ENCODE measurements around the gene SCAMP1. TPM values are rescaled to one million over a fixed set of nuclear protein-coding genes. Genes with fewer than 3 reads are reported as not detected.

Gene SCAMP1
- total RNA-seq, 2 experiments from 2014 or later = 13.6 to 14.8 TPM

DNA sequence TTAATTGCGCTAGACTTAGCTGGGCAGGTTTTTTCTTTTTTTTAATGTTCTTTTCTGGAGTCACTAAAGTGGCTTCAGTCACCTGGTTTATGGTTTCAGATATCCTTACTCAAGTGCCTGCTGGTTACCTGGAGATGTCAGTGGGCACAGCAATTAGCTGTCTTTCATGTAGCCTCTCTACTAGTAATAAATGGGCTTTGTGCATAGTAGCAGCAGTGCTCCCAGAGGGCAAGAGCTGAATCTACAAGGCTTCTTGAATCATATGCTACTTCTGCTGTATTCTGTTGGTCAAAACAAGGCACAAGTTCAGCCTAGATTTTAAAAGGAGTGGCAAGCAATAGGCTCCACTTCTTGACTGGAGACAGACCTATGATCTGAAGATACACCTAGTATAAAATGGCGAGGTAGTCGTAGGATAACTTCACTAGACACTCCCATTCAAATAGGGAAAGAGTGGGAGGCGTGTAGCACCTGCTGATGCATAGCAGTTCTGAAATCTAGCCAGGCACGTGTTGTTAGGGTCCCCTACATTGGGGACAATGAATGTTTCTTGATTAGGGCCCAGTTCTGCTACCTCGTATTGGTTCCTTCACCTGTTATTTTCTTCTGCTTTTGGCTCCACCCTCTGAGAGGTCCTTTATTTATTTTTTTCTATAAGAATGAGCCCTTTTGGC lies 7.0 kb downstream of the SCAMP1 start:
- ChIA-PET CTCF (interaction anchor here (1.1 kb wide), 1 partner anchor 73 kb away, joined by 3 read pairs; the partner anchor contains the start of gene AP3B1), POLR2A (interaction anchor here (0.9 kb wide), 1 partner anchor 9 kb away, joined by 3 read pairs; no protein-coding TSS in a partner anchor)
- H3K4me3 Mint-ChIP-seq = no peak overlapping the region

DNA sequence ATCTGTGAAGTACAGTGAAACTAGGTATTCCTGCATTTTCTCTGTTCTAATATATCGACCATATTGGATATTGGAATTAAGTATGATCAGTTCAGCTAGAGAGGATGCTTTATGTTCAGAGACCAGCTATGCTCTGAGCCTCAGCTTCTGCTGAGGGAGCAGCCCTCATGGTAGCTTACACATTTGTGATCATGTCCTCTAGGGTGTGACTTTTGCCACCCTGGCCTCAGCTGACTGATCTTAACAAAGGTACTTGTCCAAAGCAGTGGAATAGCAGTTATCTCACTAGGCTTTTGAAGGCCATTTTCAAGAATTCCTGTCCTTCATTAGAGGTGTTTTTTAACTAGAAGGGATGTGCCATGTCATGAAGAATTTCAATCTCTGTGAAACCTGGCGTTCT lies 9.3 kb downstream of the SCAMP1 start:
- no peaks in the 10 kb centered on the region for H3K27me3 Mint-ChIP-seq
- H3K4me1 Mint-ChIP-seq (ENCODE audit: low read depth) = peaks cover 38% of the 10 kb centered on the region
- TF ChIP-seq, protein P1, sequence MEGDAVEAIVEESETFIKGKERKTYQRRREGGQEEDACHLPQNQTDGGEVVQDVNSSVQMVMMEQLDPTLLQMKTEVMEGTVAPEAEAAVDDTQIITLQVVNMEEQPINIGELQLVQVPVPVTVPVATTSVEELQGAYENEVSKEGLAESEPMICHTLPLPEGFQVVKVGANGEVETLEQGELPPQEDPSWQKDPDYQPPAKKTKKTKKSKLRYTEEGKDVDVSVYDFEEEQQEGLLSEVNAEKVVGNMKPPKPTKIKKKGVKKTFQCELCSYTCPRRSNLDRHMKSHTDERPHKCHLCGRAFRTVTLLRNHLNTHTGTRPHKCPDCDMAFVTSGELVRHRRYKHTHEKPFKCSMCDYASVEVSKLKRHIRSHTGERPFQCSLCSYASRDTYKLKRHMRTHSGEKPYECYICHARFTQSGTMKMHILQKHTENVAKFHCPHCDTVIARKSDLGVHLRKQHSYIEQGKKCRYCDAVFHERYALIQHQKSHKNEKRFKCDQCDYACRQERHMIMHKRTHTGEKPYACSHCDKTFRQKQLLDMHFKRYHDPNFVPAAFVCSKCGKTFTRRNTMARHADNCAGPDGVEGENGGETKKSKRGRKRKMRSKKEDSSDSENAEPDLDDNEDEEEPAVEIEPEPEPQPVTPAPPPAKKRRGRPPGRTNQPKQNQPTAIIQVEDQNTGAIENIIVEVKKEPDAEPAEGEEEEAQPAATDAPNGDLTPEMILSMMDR (IDR thresholded peaks at IDR 0.05) = no peak
- no peak overlapping the region for H3K4me3 Mint-ChIP-seq
- ATAC-seq (no peak), DNase-seq (no peak)
- POLR2A ChIA-PET = no interaction called here
- H3K27ac Mint-ChIP-seq = no peak overlapping the region
- peaks cover 2% of the 10 kb centered on the region for H3K36me3 Mint-ChIP-seq (ENCODE audit: low read depth)
- CTCF ChIA-PET = no interaction called here
- intact Hi-C loops (cut with micrococcal nuclease) = no loop called here
- no peaks in the 10 kb centered on the region for H3K9me3 Mint-ChIP-seq

More for the DNA sequence above, 7.0 kb downstream of the SCAMP1 start:
- no peaks in the 10 kb centered on the region for H3K27me3 Mint-ChIP-seq
- ATAC-seq (peak; percentile 47), DNase-seq (peak; percentile 12)
- H3K27ac Mint-ChIP-seq = no peak overlapping the region
- peaks cover 2% of the 10 kb centered on the region for H3K36me3 Mint-ChIP-seq (ENCODE audit: low read depth)
- peaks cover 39% of the 10 kb centered on the region for H3K4me1 Mint-ChIP-seq (ENCODE audit: low read depth)
- no peaks in the 10 kb centered on the region for H3K9me3 Mint-ChIP-seq
- TF ChIP-seq, protein P1 (IDR thresholded peaks at IDR 0.05) = no peak
- intact Hi-C loops (cut with micrococcal nuclease) = no loop called here

DNA sequence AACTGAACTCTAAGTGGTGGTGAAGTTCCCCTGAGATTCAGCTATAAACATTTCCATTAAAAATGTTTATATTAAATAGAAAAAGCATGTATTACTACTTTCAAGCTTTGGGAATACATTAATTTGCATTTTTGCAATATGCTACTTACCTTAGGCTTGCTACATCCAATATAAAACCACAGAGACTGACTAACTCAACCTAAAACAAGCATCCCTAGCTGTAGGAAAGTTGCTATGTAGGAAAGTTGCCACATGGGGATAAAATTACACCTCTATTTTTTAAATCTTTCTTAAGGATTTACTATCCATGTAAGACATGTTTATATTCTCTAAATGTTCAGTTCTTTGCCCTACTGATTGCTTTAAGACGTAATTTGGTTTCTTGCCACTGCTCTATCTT lies 12.8 kb downstream of the SCAMP1 start:
- Mint-ChIP-seq H3K4me1 (ENCODE audit: low read depth) (peaks cover 30% of the 10 kb centered on the region), H3K9me3 (no peaks in the 10 kb centered on the region), H3K27me3 (no peaks in the 10 kb centered on the region), H3K4me3 (no peak overlapping the region), H3K36me3 (ENCODE audit: low read depth) (peaks cover 4% of the 10 kb centered on the region), H3K27ac (no peak overlapping the region)
- CTCF ChIA-PET = interaction anchor here (0.8 kb wide), 1 partner anchor 13 kb away, joined by 3 read pairs; the partner anchor contains the start of gene SCAMP1
- intact Hi-C loops (cut with micrococcal nuclease) = no loop called here
- TF ChIP-seq, protein P1 (IDR thresholded peaks at IDR 0.05) = no peak
- DNase-seq = no peak
- POLR2A ChIA-PET = interaction anchor here (0.7 to 1.7 kb wide), 3 partner anchors 13 to 586 kb away, joined by 3 to 5 read pairs (median 3); partner anchors contain the start of gene SCAMP1
- no peak for ATAC-seq

DNA sequence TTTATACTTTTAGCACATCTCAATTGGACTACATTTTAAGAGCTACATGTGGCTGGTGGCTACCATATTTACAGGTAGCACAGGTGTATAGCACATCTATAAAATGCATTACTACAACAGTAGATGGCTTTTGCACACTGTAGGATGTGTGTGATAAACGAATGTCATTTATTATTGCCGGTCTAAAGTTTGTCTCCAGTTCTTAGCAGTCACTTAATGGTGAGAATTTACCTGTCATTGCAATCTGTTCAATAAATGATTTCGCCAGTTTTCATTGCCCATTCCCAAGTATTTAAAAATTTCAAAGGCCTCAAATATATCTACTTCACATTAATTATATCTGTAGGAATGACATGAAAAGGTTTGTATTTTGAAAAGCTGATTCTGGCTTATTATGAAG lies 15.9 kb downstream of the SCAMP1 start:
- Mint-ChIP-seq H3K27me3 (no peaks in the 10 kb centered on the region), H3K36me3 (ENCODE audit: low read depth) (peaks cover 8% of the 10 kb centered on the region), H3K4me1 (ENCODE audit: low read depth) (peaks cover 17% of the 10 kb centered on the region), H3K4me3 (no peak overlapping the region), H3K9me3 (no peaks in the 10 kb centered on the region), H3K27ac (no peak overlapping the region)
- TF ChIP-seq, protein P1 (IDR thresholded peaks at IDR 0.05) = no peak
- no peak for ATAC-seq
- DNase-seq = no peak
- CTCF ChIA-PET = interaction anchor here (1.1 kb wide), 1 partner anchor 16 kb away, joined by 3 read pairs; the partner anchor contains the start of gene SCAMP1
- POLR2A ChIA-PET = interaction anchor here (1.1 kb wide), 1 partner anchor 9 kb away, joined by 3 read pairs; no protein-coding TSS in a partner anchor
- intact Hi-C loops (cut with micrococcal nuclease) = no loop called here

Measured in activated CD8-positive, alpha-beta T cell treated with anti-CD3 and anti-CD28 coated beads for 36 hours (primary cell).